ENCODE results near the gene RPAP3.
A peak's percentile ranks its signal among the peaks of the same experiment; 100 is the strongest.

- TF ChIP-seq CTCF (conservative IDR thresholded peaks at IDR 0.05; ENCODE audit: low read length) (peak; percentile 99), EZH2phosphoT487 (IDR thresholded peaks at IDR 0.05; ENCODE audit: borderline replicate concordance) (no peak)
These were observed 36.5 kb upstream of the RPAP3 start for GRCh38 chr12:47742253-47742825.
